Endodermal cell (in vitro differentiated cells): ENCODE data around the gene PTPN11. TPM values are rescaled to one million over a fixed set of nuclear protein-coding genes. Genes with fewer than 3 reads are reported as not detected.

Source experiments
- DNase-seq: peaks from one replicate; pipeline ENCODE4 v3.0.0-alpha.2; 2017
- H3K27ac ChIP-seq: 2 replicates; pipeline ENCODE4 v1.5.1; 2013; ENCODE audit warnings: mild to moderate bottlenecking, low read depth, low read length, moderate library complexity
- H3K27me3 ChIP-seq: 2 replicates; pipeline ENCODE4 v1.6.1; 2013; ENCODE audit warnings: mild to moderate bottlenecking, low read length, moderate library complexity; ENCODE audit not compliant: insufficient read depth, control insufficient read depth, poor library complexity, severe bottlenecking
- H3K36me3 ChIP-seq: 2 replicates; pipeline ENCODE4 v1.7.0; 2013; ENCODE audit warnings: mild to moderate bottlenecking, low read length, moderate library complexity; ENCODE audit not compliant: control insufficient read depth, insufficient read depth
- H3K4me1 ChIP-seq: one replicate; pipeline ENCODE4 v1.7.0; 2013; ENCODE audit warnings: low read length; ENCODE audit not compliant: control insufficient read depth, insufficient read depth
- H3K4me3 ChIP-seq: 2 replicates; pipeline ENCODE4 v1.5.1; 2013; ENCODE audit warnings: mild to moderate bottlenecking, low read length, moderate library complexity
- H3K9ac ChIP-seq: 2 replicates; pipeline ENCODE4 v1.6.1; 2013; ENCODE audit warnings: mild to moderate bottlenecking, low read length, moderate library complexity; ENCODE audit not compliant: poor library complexity, severe bottlenecking; ENCODE audit errors: extremely low read depth
- H3K9me3 ChIP-seq: 2 replicates; pipeline ENCODE4 v1.6.1; 2013; ENCODE audit warnings: mild to moderate bottlenecking, low read length, moderate library complexity; ENCODE audit not compliant: control insufficient read depth
- H3K27ac Mint-ChIP-seq: 2 replicates; pipeline ENCODE4 v1.8.0; 2020; ENCODE audit warnings: mixed read lengths
- H3K27me3 Mint-ChIP-seq: 2 replicates; pipeline ENCODE4 v1.8.0; 2021; ENCODE audit warnings: mild to moderate bottlenecking, mixed read lengths; ENCODE audit not compliant: insufficient read depth
- H3K36me3 Mint-ChIP-seq: 2 replicates; pipeline ENCODE4 v1.8.0; 2020; ENCODE audit warnings: low read depth, mixed read lengths
- H3K4me1 Mint-ChIP-seq: 2 replicates; pipeline ENCODE4 v1.8.0; 2020; ENCODE audit warnings: mixed read lengths
- H3K4me3 Mint-ChIP-seq: 2 replicates; pipeline ENCODE4 v1.8.0; 2020; ENCODE audit warnings: mild to moderate bottlenecking, moderate library complexity, mixed read lengths
- H3K9me3 Mint-ChIP-seq: 2 replicates; pipeline ENCODE4 v1.8.0; 2020; ENCODE audit warnings: mild to moderate bottlenecking, mixed read lengths
- CTCF ChIP-seq: fragments of 200-600 bp; sonication (generic); conservative IDR thresholded peaks from 2 replicates; pipeline ENCODE4 v1.5.0; 2021; ENCODE audit warnings: antibody characterized with exemption, mild to moderate bottlenecking
- whole genome bisulfite sequencing, 2 experiments: methylation state at CpG; one replicate each; pipeline versions ENCODE4 v1.1.5 to v1.1.7; 2013; ENCODE audit warnings: missing lambda C conversion rate in 2 of 2, mixed read lengths in 1 of 2; ENCODE audit not compliant: insufficient coverage in 1 of 2, insufficient read length in 1 of 2; 5-methylcytosine and 5-hydroxymethylcytosine counted together
- total RNA-seq, 2 donors: library from RNA; stranded (reverse); fragmentation: NEBNext Ultra II Directional in 1 of 2; extraction: Animal tissue kit (Norgen Biotek cat#: 25700) in 1 of 2; gene quantifications; 2 replicates in 1 of 2; 3 replicates in 1 of 2; pipeline ENCODE4 v1.2.1, GENCODE V29; 2021

The PTPN11 gene
- total RNA-seq, 2 donors from 2014 or later, result 98.2 to 106 TPM

GRCh38 chr12:112482733-112483132 is 64.0 kb downstream of the PTPN11 start:
- H3K27ac ChIP-seq, result no peak overlapping the region
- H3K36me3 Mint-ChIP-seq, result peaks cover 85% of the 10 kb centered on the region
- 89 to 93% methylated on average over 2 of the region's 2 CpGs for WGBS, 2 experiments

GRCh38 chr12:112486361-112486760 is 67.6 kb downstream of the PTPN11 start:
- Histone ChIP-seq H3K4me3 (no peak overlapping the region), H3K9ac (no peak overlapping the region), H3K9me3 (no peaks in the 10 kb centered on the region), H3K27ac (no peak overlapping the region), H3K27me3 (no peaks in the 10 kb centered on the region), H3K36me3 (peaks cover 81% of the 10 kb centered on the region), H3K4me1 (no peaks in the 10 kb centered on the region)
- no peak for DNase-seq
- Mint-ChIP-seq H3K27ac (no peak overlapping the region), H3K4me3 (no peak overlapping the region), H3K27me3 (no peaks in the 10 kb centered on the region), H3K9me3 (no peaks in the 10 kb centered on the region), H3K4me1 (no peaks in the 10 kb centered on the region), H3K36me3 (peaks cover 85% of the 10 kb centered on the region)
- WGBS, 2 experiments, result 94 to 98% methylated on average over 9 to 12 of the region's 12 CpGs
- no peak for TF ChIP-seq CTCF

More at GRCh38 chr12:112482733-112483132, 64.0 kb downstream of the PTPN11 start:
- no peaks in the 10 kb centered on the region for H3K27me3 Mint-ChIP-seq
- no peak for DNase-seq
- no peaks in the 10 kb centered on the region for H3K4me1 Mint-ChIP-seq
- H3K9me3 Mint-ChIP-seq, result no peaks in the 10 kb centered on the region
- H3K27ac Mint-ChIP-seq, result no peak overlapping the region
- no peaks in the 10 kb centered on the region for H3K27me3 ChIP-seq
- no peak overlapping the region for H3K4me3 Mint-ChIP-seq
- TF ChIP-seq CTCF, result no peak
- H3K36me3 ChIP-seq, result peaks cover 82% of the 10 kb centered on the region
- no peaks in the 10 kb centered on the region for H3K4me1 ChIP-seq
- H3K4me3 ChIP-seq, result no peak overlapping the region
- no peak overlapping the region for H3K9ac ChIP-seq
- H3K9me3 ChIP-seq, result peaks cover 5% of the 10 kb centered on the region

GRCh38 chr12:112488257-112488876 is 69.6 kb downstream of the PTPN11 start:
- H3K36me3 Mint-ChIP-seq, result peaks cover 86% of the 10 kb centered on the region
- no peaks in the 10 kb centered on the region for H3K27me3 Mint-ChIP-seq
- H3K4me1 ChIP-seq, result no peaks in the 10 kb centered on the region
- no peak overlapping the region for H3K4me3 Mint-ChIP-seq
- no peaks in the 10 kb centered on the region for H3K9me3 ChIP-seq
- H3K9me3 Mint-ChIP-seq, result no peaks in the 10 kb centered on the region
- H3K36me3 ChIP-seq, result peaks cover 78% of the 10 kb centered on the region
- WGBS, 2 experiments, result 92 to 96% methylated on average over 5 to 6 of the region's 6 CpGs
- no peaks in the 10 kb centered on the region for H3K4me1 Mint-ChIP-seq
- no peak overlapping the region for H3K4me3 ChIP-seq
- TF ChIP-seq CTCF, result no peak
- no peak overlapping the region for H3K27ac ChIP-seq
- no peak overlapping the region for H3K9ac ChIP-seq
- no peak overlapping the region for H3K27ac Mint-ChIP-seq
- H3K27me3 ChIP-seq, result no peaks in the 10 kb centered on the region
- DNase-seq, result no peak
